Cardiac fibroblast (primary cell): ENCODE data around the gene PRR23E.

ENCODE experiments used
- DNase-seq, 2 donors: peaks; one replicate each; pipeline versions ENCODE4 v3.0.0 to v3.0.0-alpha.2; 2010; ENCODE audit warnings: low read depth in 2 of 2
- H3K4me3 ChIP-seq, 2 donors: replicated peaks in 1 of 2; 1 replicate in 1 of 2; 2 replicates in 1 of 2; pipeline ENCODE4 v1.5.1; 2011; ENCODE audit warnings: low read depth in 2 of 2, low read length in 2 of 2, mild to moderate bottlenecking in 2 of 2, moderate library complexity in 1 of 2
- TF ChIP-seq, protein P1 (sequence below): IDR thresholded peaks from one replicate; pipeline ENCODE4 v1.5.1; 2011; ENCODE audit warnings: low read depth, mild to moderate bottlenecking, low read length, inconsistent platforms

PRR23E gene

DNA sequence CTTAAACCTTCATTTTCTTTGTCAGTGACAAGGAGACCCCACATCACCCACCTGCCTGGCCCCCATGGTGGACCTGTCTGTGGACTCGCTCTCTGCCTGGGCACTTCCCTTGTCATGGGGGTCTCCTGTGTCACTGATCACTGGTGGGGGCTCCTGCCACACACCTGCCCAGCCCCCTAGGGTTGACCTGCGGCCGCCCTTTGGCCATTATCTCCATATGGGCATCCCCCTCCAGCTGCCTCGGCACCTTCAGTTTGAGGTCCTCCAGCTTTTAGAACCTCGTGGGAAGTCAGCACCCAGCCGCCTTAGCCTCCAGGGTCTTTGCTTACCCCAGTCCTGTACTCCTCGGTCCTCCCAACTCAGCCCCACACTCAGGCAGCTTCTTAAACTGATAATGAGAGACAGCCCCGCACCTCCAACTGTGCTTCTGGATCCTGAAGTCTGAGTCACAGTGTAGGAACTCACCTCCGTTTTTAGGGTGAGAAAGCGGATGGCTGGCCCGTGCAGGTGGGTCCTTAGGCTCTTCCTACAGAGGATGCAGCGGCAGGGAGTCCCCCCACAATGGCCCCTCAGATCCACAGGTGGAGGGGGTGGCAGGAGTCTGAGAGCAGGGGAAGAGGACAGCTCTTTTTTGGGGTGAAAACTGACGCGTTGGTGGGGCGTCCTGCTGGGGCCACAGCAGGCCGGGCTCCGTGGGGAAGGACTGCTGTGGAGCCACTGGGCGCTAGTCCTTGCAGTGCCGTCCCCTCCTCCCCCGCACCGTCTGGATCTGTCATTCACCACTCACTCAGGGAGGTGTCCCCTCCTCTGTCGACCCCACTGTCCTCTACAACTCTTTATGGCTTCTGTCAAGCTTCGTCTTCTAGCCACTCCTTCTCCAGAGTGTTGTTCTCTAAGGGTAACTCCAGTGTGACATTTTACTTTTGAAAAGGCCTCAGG is 8.7 kb upstream of the PRR23E start:
- no peak for DNase-seq
- TF ChIP-seq, protein P1, sequence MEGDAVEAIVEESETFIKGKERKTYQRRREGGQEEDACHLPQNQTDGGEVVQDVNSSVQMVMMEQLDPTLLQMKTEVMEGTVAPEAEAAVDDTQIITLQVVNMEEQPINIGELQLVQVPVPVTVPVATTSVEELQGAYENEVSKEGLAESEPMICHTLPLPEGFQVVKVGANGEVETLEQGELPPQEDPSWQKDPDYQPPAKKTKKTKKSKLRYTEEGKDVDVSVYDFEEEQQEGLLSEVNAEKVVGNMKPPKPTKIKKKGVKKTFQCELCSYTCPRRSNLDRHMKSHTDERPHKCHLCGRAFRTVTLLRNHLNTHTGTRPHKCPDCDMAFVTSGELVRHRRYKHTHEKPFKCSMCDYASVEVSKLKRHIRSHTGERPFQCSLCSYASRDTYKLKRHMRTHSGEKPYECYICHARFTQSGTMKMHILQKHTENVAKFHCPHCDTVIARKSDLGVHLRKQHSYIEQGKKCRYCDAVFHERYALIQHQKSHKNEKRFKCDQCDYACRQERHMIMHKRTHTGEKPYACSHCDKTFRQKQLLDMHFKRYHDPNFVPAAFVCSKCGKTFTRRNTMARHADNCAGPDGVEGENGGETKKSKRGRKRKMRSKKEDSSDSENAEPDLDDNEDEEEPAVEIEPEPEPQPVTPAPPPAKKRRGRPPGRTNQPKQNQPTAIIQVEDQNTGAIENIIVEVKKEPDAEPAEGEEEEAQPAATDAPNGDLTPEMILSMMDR: no peak
- H3K4me3 ChIP-seq: no peak overlapping the region

DNA sequence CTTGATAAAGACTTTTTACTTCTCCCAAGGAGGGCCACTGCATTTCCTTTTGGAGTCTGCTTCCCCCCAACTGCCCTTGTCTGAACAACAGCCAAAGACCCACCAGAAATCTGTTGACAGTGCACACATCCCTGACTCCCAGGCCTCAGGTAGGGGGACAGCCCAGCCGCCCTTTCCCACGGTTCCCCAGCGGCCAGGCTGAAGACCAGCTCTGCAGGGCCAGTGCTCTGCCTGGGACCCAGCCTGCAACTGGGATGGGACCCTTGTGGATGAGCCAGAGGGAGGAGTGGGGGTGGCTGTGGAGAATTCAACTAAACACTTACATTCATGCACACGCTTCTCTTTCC is 8.1 kb upstream of the PRR23E start:
- DNase-seq: no peak
- TF ChIP-seq, protein P1: no peak
- no peak overlapping the region for H3K4me3 ChIP-seq

DNA sequence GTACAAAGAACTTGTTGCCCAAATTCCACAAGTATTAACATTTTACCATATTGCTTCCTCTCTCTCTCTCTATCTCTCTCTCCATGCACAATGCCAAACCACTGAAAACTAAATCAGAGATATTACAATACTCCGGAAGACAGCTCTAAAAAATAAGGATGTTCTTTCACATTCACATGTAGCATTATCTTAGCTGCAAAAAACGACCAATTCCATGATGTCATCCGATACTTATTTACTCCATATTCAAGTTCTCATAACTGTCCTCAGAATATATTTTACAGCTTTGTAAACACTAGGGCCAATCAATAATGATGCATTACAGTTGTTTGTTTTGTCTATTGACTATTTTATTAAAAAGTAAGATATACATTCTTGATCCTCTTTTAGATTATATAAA is 7.7 kb upstream of the PRR23E start:
- TF ChIP-seq, protein P1: no peak
- no peak for DNase-seq
- no peak overlapping the region for H3K4me3 ChIP-seq

DNA sequence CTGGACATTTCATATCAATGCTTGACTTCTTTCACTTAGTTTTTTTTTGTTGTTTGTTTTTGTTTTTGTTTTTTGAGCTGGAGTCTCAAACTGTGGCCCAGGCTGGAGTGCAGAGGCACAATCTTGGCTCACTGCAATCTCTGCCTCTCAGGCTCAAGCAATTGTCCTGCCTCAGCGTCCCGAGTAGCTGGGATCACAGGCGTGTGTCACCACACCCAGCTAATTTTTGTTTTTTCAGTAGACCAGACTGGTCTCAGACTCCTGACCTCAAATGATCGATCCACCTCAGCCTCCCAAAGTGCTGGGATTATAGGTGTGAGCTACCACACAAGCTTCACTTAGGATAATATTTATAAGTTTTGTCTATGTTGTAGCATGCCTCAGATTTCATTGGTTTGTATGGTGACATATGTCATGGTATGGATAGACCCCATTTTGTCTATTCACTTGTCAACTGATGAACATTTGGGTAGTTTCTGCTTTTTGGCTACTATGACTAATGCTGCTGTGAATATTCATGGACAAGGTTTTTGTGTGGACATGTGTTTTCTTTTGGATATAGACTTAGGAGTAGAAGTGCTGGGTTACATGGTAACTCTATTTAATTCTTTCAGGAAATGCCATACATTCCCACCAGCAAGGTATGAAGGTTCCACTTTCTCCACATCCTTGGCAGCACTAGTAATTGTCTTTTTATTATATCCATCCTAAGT is 6.8 kb upstream of the PRR23E start:
- no peak for DNase-seq
- TF ChIP-seq, protein P1: no peak
- no peak overlapping the region for H3K4me3 ChIP-seq

DNA sequence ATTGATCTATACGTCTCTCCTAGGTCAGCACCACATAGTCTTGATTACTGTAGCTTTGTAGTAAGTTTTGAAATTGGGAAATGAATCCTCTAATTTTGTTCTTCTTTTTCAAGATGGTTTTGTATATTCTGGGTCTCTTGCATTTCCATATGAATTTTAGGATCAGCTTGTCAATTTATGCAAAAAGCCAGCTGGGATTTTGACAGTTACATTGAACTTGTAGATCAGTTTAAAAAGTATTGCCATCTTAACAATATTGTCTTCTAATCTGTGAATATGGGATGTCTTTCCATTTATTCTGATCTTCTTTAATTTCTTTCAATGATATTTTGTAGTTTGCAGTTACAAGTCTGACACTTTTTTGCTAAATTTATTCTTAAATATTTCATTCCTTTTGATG is 5.6 kb upstream of the PRR23E start:
- H3K4me3 ChIP-seq: no peak overlapping the region
- no peak for DNase-seq
- TF ChIP-seq, protein P1: no peak

DNA sequence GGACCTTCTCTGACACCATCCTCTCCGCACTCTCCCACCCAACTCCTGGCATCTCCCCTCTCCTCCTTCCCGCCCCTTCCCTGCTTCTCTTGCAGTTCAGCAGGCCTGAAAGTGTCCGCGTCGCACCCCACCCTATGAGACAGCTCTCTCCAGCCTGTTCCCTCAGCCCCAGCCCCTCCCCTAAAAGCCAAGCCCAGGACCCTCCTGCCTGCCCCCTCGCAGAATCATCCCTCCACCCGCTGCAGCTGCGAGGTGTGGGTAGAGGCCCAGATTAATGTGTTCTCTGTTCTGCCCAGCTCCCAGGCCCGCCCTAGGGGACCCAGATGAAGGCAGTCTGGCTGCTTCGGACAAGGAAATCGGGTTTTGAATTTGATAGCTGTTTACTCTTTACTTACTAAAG is 410 bp downstream of the PRR23E start:
- no peak overlapping the region for H3K4me3 ChIP-seq
- TF ChIP-seq, protein P1: no peak
- no peak for DNase-seq
